ENCODE results near the gene SIPA1L3.

SIPA1L3 gene

GRCh38 chr19:38073841-38074685 is 167.1 kb downstream of the SIPA1L3 start (continued):
- no peak for TF ChIP-seq CSRNP3 (CRISPR knock-in tag; IDR thresholded peaks at IDR 0.05)

- TF ChIP-seq OSR1 (CRISPR knock-in tag; IDR thresholded peaks at IDR 0.05), result no peak
- TF ChIP-seq ZC3H10 (CRISPR knock-in tag; IDR thresholded peaks at IDR 0.05), result no peak
- TF ChIP-seq ARNTL (CRISPR knock-in tag; IDR thresholded peaks at IDR 0.05; ENCODE audit: borderline replicate concordance, low read depth), result no peak
- no peak for TF ChIP-seq ZFP3 (CRISPR knock-in tag; IDR thresholded peaks at IDR 0.05)
- TF ChIP-seq ZNF8 (CRISPR knock-in tag; IDR thresholded peaks at IDR 0.05), result no peak
- no peak for TF ChIP-seq TCF4 (CRISPR knock-in tag; IDR thresholded peaks at IDR 0.05; ENCODE audit: borderline replicate concordance)
- TF ChIP-seq SNAI2 (CRISPR knock-in tag; IDR thresholded peaks at IDR 0.05), result no peak
- TF ChIP-seq ESRRG (CRISPR knock-in tag; IDR thresholded peaks at IDR 0.05), result no peak
- no peak for TF ChIP-seq TOX (CRISPR knock-in tag; IDR thresholded peaks at IDR 0.05; ENCODE audit: borderline replicate concordance)
- no peak for TF ChIP-seq TSHZ2 (CRISPR knock-in tag; IDR thresholded peaks at IDR 0.05)
- TF ChIP-seq ZNF70 (CRISPR knock-in tag; IDR thresholded peaks at IDR 0.05), result no peak
- TF ChIP-seq CREB5 (CRISPR knock-in tag; IDR thresholded peaks at IDR 0.05; ENCODE audit: low read depth), result no peak
- no peak for TF ChIP-seq ZFP30 (CRISPR knock-in tag; IDR thresholded peaks at IDR 0.05)
- no peak for TF ChIP-seq ISL1 (CRISPR knock-in tag; IDR thresholded peaks at IDR 0.05)
- TF ChIP-seq ZNF565 (CRISPR knock-in tag; conservative IDR thresholded peaks at IDR 0.05; ENCODE audit: low read depth), result no peak
- TF ChIP-seq CSRNP3 (CRISPR knock-in tag; IDR thresholded peaks at IDR 0.05), result no peak
- no peak for TF ChIP-seq PPARA (CRISPR knock-in tag; IDR thresholded peaks at IDR 0.05; ENCODE audit: borderline replicate concordance)
- no peak for TF ChIP-seq BACH2 (CRISPR knock-in tag; IDR thresholded peaks at IDR 0.05; ENCODE audit: borderline replicate concordance)
- TF ChIP-seq GLIS3 (CRISPR knock-in tag; IDR thresholded peaks at IDR 0.05), result no peak
- ATAC-seq, result no peak
Observed at GRCh38 chr19:38076337-38076736, 169.3 kb downstream of the SIPA1L3 start.

GRCh38 chr19:38078302-38078930 is 171.4 kb downstream of the SIPA1L3 start:
- ATAC-seq, result no peak
- no peak for TF ChIP-seq RARB (CRISPR knock-in tag; IDR thresholded peaks at IDR 0.05)
- no peak for TF ChIP-seq BACH2 (CRISPR knock-in tag; IDR thresholded peaks at IDR 0.05; ENCODE audit: borderline replicate concordance)
- no peak for TF ChIP-seq ZNF70 (CRISPR knock-in tag; IDR thresholded peaks at IDR 0.05)
- TF ChIP-seq CSRNP3 (CRISPR knock-in tag; IDR thresholded peaks at IDR 0.05), result no peak
- TF ChIP-seq ESRRG (CRISPR knock-in tag; IDR thresholded peaks at IDR 0.05), result no peak
- no peak for TF ChIP-seq POU6F1 (CRISPR knock-in tag; IDR thresholded peaks at IDR 0.05; ENCODE audit: borderline replicate concordance, low read depth)
- TF ChIP-seq TSHZ2 (CRISPR knock-in tag; IDR thresholded peaks at IDR 0.05), result no peak
- no peak for TF ChIP-seq ZNF565 (CRISPR knock-in tag; conservative IDR thresholded peaks at IDR 0.05; ENCODE audit: low read depth)
- no peak for TF ChIP-seq TCF4 (CRISPR knock-in tag; IDR thresholded peaks at IDR 0.05; ENCODE audit: borderline replicate concordance)
